HEK293T (cell line): Measurements from ENCODE around the gene NUP58.

Experiments used
- FOXA1 ChIP-seq: fragments of 450-650 bp; IDR thresholded peaks from 2 replicates; pipeline ENCODE4 v1.6.1; 2016; ENCODE audit warnings: mild to moderate bottlenecking
- FOXK2 ChIP-seq: fragments of 450-650 bp; IDR thresholded peaks from 2 replicates; pipeline ENCODE4 v1.6.1; 2016; ENCODE audit warnings: mild to moderate bottlenecking
- FOXM1 ChIP-seq: fragments of 450-650 bp; IDR thresholded peaks from 2 replicates; pipeline ENCODE4 v1.6.1; 2017; ENCODE audit warnings: mild to moderate bottlenecking, borderline replicate concordance
- HDGF ChIP-seq: fragments of 450-650 bp; IDR thresholded peaks from 2 replicates; pipeline ENCODE4 v1.6.1; 2017; ENCODE audit warnings: antibody characterized with exemption, borderline replicate concordance
- SUZ12 ChIP-seq: fragments of 450-650 bp; IDR thresholded peaks from 2 replicates; pipeline ENCODE4 v1.6.1; 2016; ENCODE audit warnings: mild to moderate bottlenecking
- ZNF384 ChIP-seq: fragments of 450-650 bp; IDR thresholded peaks from 2 replicates; pipeline ENCODE4 v1.6.1; 2016

DNA sequence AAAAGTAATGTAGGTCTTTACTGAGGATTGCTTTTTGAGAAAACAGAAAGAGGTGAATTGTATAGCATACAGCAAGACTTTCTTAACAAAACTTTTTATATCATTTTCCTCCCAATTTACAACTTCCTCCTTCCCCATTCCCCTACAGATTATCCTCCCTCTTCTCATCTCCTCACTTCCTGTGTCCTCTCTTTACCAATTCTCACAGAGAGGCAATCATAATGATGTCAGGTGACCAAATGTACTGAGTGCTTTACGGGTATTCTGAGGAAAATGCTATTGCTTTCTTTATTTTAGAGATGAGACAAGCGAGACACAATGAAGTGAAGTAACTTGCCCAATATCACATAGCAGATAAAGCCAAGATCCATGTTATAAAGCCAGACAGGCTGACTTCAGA is 12.5 kb upstream of the NUP58 start:
- TF ChIP-seq HDGF (no peak), FOXA1 (no peak), FOXK2 (no peak), FOXM1 (no peak), SUZ12 (no peak), ZNF384 (no peak)
